Amniotic epithelial cell (primary cell): Measurements from ENCODE around the gene ACBD4.

ENCODE experiments used
- DNase-seq: peaks from one replicate; pipeline ENCODE4 v3.0.0-alpha.2; 2010; ENCODE audit warnings: low read depth

ACBD4 gene

GRCh38 chr17:45104497-45104896 is 31.0 kb upstream of the ACBD4 start:
- no peak for DNase-seq

DNA sequence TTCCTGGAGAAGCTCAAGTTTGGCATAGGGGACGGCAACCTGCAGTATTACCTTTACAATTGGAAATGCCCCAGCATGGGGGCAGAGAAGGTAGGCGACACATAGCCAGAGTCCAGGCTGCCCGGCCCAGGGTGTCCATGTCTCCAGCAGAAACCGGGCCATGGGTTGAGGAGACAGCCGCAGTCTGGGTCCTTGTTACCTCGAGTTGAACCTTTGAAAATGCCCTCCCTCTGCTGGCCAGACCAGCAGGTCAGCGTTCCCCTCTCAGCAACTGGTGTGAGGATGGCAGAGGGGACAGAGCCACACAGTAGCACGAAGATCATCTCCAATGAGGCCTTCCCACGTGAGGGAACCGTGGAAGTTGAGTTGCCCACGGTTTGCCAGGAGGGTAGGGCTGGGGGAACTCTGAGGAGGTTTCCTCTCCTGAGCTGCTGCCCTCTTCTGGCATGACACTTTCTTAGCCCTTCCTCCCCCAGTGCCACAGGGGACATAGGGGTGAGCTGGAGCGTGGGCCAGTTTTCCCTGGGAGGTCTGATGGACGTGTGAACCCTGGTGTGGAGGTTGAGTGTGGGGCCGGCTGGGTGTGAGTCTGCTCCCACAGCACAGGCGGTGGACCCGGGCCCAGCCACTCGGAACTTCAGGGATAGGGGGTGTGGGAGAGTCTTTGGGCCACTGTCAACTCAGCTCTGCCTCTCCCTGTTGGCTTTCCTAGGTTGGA is 30.4 kb upstream of the ACBD4 start:
- DNase-seq: no peak

GRCh38 chr17:45106096-45106495 is 29.4 kb upstream of the ACBD4 start:
- DNase-seq: no peak

- no peak for DNase-seq
Measured at GRCh38 chr17:45106582-45106981, 28.9 kb upstream of the ACBD4 start.

DNA sequence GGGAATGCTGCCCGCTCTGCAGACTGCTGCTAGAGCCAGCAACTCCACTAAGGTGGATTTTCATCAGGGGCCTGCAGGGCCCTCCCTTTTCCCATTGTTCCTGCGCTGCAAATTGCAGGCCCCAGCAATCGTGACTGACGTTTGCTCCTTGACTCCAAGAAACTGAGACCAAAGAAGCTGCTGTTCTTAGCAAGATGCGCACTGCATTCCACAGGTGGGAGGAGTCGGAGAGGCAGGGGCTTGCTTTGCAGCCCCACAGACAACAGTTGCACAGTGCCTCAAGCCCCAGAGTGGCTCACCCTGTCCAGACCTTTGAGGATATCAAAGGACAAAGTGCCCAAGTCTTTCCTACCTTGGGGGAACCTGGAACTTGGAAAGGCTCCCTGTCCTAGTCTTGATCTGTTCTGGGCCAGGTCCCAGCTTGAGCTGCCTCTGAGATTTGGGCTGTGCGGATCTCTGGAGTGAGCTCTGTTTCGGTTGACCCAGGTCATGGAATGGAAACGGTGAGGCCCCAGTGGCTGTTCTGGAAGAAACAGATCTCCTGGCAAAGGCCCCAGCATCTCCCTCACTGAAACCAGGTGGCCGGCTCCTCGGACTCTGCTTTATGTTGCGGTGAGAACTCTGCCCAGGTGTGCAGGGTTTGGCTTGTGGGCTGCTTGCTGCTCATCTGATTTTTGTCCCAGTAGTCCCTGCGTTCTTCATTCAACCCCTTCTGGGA is 28.0 kb upstream of the ACBD4 start:
- DNase-seq: no peak

- DNase-seq: no peak
Measured at GRCh38 chr17:45108051-45108450, 27.4 kb upstream of the ACBD4 start.

DNA sequence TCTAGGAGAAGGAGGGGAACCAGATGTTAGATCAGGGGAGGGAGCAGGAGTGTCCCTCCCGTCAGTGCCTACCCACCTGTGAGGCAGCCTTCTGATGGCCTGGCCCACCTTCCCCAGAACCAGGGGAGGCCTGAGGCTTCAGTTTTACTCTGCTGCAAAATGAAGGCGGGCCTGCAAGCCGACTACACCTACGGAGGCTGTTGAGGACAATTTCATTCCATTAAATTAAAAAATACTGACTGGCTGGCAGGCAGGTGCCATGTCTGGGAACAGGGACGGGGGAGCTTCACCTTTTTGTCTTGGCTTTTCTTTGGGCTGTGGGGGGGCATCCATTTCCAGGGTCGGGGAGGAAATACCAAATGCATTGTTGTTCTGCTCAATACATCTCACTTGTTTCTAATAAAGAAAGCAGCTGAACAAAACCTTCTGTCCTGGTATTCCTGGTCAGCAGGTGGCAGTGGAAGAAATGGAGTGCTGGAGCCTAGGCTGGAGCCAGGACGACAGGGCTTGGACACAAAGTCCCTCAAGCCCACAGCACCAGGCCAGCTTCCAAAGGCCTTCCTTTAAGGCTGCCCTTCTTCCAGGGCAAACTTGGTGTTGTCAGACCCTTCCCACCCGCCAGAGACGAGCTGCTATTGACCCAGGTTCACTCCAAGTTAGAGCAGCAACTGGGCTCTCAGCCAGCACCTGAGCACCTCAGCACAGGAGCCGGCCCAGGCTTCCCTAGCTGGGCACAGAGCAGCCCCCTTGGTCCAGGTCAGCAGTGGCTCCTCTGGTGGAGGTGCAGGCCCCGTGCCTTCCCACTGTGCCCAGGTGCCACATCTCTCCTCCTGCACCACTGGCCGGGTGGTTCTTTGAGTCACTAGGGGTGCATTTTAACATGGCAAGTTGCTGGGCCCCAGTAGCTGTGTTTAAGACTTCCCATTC is 26.6 kb upstream of the ACBD4 start:
- no peak for DNase-seq

GRCh38 chr17:45110676-45111611 is 24.5 kb upstream of the ACBD4 start:
- no peak for DNase-seq

GRCh38 chr17:45111850-45112249 is 23.6 kb upstream of the ACBD4 start:
- DNase-seq: no peak

- DNase-seq: no peak
Measured at GRCh38 chr17:45112559-45113423, 22.7 kb upstream of the ACBD4 start.

- DNase-seq: no peak
Measured at GRCh38 chr17:45113424-45113754, 22.1 kb upstream of the ACBD4 start.

- no peak for DNase-seq
Measured at GRCh38 chr17:45114117-45114932, 21.2 kb upstream of the ACBD4 start.

GRCh38 chr17:45115015-45115625 is 20.4 kb upstream of the ACBD4 start:
- no peak for DNase-seq

DNA sequence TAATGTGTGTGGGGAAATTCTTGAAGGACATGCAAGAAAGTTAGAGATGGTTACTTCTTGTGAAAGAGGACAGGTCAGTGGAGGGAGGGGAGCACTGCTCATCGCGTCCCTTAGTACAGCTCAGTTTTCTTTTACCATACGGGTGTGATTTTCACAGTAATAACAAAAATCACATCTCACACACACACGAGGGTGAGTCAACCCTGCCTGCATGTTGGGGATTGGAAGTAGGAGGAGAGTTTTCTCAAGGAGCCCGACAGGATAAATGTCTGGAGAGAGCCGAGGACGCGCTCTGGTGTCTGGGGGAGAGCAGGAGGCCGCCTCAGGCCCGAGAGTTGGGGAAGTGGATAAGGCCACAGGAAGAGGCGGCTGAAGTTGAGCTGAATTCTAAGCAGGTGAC is 19.6 kb upstream of the ACBD4 start:
- peak; percentile 60 for DNase-seq

DNA sequence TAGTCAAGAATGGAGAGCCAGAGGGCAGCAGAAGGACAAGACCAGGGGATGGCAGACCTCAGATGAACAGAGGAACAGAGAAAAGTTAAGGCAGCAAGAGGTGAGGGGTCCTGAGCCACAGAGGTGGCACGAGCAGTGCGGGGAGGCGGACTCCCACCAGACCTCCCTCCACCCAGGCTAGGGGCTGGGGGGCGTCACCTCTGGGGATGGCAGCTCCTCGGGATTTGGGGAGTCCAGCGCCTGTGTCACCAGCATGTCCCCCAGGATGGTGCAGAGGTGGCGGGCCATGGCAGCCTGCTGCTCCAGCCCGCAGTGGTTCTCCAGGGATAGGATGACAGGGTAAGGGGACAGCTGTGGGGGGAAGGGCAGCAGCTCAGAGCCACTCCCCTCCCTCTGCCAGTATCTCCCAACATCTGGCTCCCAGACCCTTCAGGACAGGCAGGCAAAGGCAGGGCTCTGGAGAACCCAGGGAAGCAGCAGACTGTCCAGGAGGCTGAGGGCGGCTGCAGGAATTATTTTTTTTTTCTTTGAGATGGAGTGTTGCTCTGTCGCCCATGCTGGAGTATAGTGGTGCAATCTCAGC is 19.0 kb upstream of the ACBD4 start:
- DNase-seq: no peak

GRCh38 chr17:45117334-45117733 is 18.2 kb upstream of the ACBD4 start:
- no peak for DNase-seq

DNA sequence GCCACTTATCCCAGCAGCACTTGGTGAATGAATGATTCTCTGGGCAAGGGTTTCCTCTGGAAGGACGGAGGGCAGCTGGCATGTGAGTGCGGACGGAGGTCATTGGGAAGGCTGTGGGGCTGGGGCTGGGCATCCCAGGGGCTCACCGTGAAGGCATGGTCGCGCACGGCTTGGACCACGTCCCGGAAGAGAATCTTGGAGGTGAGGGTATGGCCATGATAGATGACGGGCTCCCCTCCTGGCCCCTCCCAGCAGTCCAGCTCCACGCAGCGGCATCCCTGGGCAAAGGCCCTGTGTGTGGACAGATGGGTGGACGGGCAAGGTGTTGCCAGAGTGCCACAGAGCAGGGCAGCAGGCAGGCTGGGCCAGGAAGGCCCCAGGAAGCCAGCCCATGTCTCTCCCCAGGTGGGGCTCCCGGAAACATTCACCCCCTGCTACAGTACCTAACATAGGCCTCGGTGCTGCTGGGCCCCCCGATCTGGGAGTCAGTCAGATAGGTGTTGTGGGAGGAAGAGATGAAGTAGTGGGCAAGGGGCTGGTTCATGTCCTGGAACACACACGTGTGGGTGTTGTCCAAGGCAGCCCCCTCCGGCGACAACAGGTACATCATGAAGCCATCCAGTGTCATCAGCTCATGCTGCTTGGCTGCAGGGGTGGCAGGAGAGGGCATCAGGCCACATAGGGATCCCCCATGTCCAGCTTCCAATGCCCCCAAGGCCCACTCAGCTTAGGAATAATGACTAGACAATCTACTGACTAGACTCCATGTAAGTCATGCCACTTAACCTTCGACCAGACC is 17.4 kb upstream of the ACBD4 start:
- no peak for DNase-seq

GRCh38 chr17:45118691-45119090 is 16.8 kb upstream of the ACBD4 start:
- no peak for DNase-seq
